ENCODE data around the gene NALF2.

Gene NALF2

GRCh38 chrX:69524781-69525363 lies 20.7 kb downstream of the NALF2 start:
- no peak for DNase-seq (ENCODE audit: low read depth in 1 of 2, low spot score in 1 of 2)

- no peak for DNase-seq (ENCODE audit: low read depth in 1 of 2, low spot score in 1 of 2)
Measured at GRCh38 chrX:69530306-69530705, 26.2 kb downstream of the NALF2 start.

- no peak for DNase-seq (ENCODE audit: low read depth in 1 of 2, low spot score in 1 of 2)
Measured at GRCh38 chrX:69531031-69531755, 27.1 kb downstream of the NALF2 start.

- no peak for DNase-seq (ENCODE audit: low read depth in 1 of 2, low spot score in 1 of 2)
Measured at GRCh38 chrX:69535661-69536060, 31.5 kb downstream of the NALF2 start.

- DNase-seq (ENCODE audit: low read depth in 1 of 2, low spot score in 1 of 2): peak; percentile 57 to 63
Measured at GRCh38 chrX:69538321-69538876, 34.3 kb downstream of the NALF2 start.

- DNase-seq (ENCODE audit: low read depth in 1 of 2, low spot score in 1 of 2): no peak
Measured at GRCh38 chrX:69539437-69539836, 35.3 kb downstream of the NALF2 start.

GRCh38 chrX:69541956-69542355 lies 37.8 kb downstream of the NALF2 start:
- no peak for DNase-seq (ENCODE audit: low read depth in 1 of 2, low spot score in 1 of 2)

GRCh38 chrX:69543572-69543971 lies 39.4 kb downstream of the NALF2 start:
- DNase-seq (ENCODE audit: low read depth in 1 of 2, low spot score in 1 of 2): no peak

- no peak for DNase-seq (ENCODE audit: low read depth in 1 of 2, low spot score in 1 of 2)
Measured at GRCh38 chrX:69546417-69546816, 42.3 kb downstream of the NALF2 start.

GRCh38 chrX:69546978-69547377 lies 42.9 kb downstream of the NALF2 start:
- no peak for DNase-seq (ENCODE audit: low read depth in 1 of 2, low spot score in 1 of 2)

- DNase-seq (ENCODE audit: low read depth in 1 of 2, low spot score in 1 of 2): no peak
Measured at GRCh38 chrX:69551421-69552009, 47.4 kb downstream of the NALF2 start.

- no peak for DNase-seq (ENCODE audit: low read depth in 1 of 2, low spot score in 1 of 2)
Measured at GRCh38 chrX:69552512-69552911, 48.4 kb downstream of the NALF2 start.
